AG09319 (cell line): Measurements from ENCODE around the gene ADD3.

Experiments used
- DNase-seq: peaks from one replicate; pipeline ENCODE4 v3.0.0-alpha.2; 2010; ENCODE audit warnings: low read depth; ENCODE audit errors: extremely low read depth
- CTCF ChIP-seq: IDR thresholded peaks from 2 replicates; pipeline ENCODE4 v1.5.1; 2011; ENCODE audit warnings: low read depth, mild to moderate bottlenecking, inconsistent platforms, low read length, moderate library complexity

Gene ADD3

GRCh38 chr10:110175406-110175805 is 167.6 kb downstream of the ADD3 start:
- no peak for DNase-seq
- no peak for TF ChIP-seq CTCF

GRCh38 chr10:110176141-110177030 is 168.6 kb downstream of the ADD3 start:
- no peak for TF ChIP-seq CTCF
- DNase-seq = no peak

- TF ChIP-seq CTCF = no peak
These were observed 171.4 kb downstream of the ADD3 start for GRCh38 chr10:110179220-110179619.

GRCh38 chr10:110181451-110181850 is 173.7 kb downstream of the ADD3 start:
- DNase-seq = no peak
- TF ChIP-seq CTCF = no peak

More at GRCh38 chr10:110179220-110179619, 171.4 kb downstream of the ADD3 start:
- DNase-seq = no peak

GRCh38 chr10:110181911-110182310 is 174.1 kb downstream of the ADD3 start:
- no peak for TF ChIP-seq CTCF
- no peak for DNase-seq

- DNase-seq = no peak
- TF ChIP-seq CTCF = no peak
These were observed 176.6 kb downstream of the ADD3 start for GRCh38 chr10:110184398-110184797.
